Measurements from ENCODE around the gene SH3YL1. TPM values are rescaled to one million over a fixed set of nuclear protein-coding genes. Genes with fewer than 3 reads are reported as not detected.

Gene SH3YL1
- total and polyA plus RNA-seq, 4 donors: 6.4 to 19.2 (median 13.9) TPM

- Histone ChIP-seq H3K4me3 (ENCODE audit: low read depth in 1 of 3, low read length in 3 of 3) (no peak overlapping the region), H3K27me3 (ENCODE audit: control insufficient read depth in 4 of 4, insufficient read depth in 4 of 4, low read length in 3 of 4) (no peaks in the 10 kb centered on the region), H3K27ac (ENCODE audit: low read depth in 1 of 2, low read length in 2 of 2) (no peak overlapping the region), H3K9ac (ENCODE audit: low read depth in 1 of 2, low read length in 2 of 2) (no peak overlapping the region), H3K36me3 (ENCODE audit: control insufficient read depth in 4 of 4, insufficient read depth in 3 of 4, low read depth in 1 of 4, low read length in 3 of 4) (no peaks in the 10 kb centered on the region), H3K9me3 (ENCODE audit: control insufficient read depth in 4 of 4, low read length in 3 of 4) (no peaks in the 10 kb centered on the region), H3K4me1 (ENCODE audit: control insufficient read depth in 4 of 4, insufficient read depth in 4 of 4, low read length in 3 of 4) (no peaks in the 10 kb centered on the region)
- WGBS: 94% methylated on average over 7 of the region's 7 CpGs
- DNase-seq (ENCODE audit: low spot score): no peak
- TF ChIP-seq ZBTB33 (IDR thresholded peaks at IDR 0.05) (no peak), NR2F2 (IDR thresholded peaks at IDR 0.05) (no peak), JUND (IDR thresholded peaks at IDR 0.05) (no peak), HNF4G (IDR thresholded peaks at IDR 0.05) (no peak), FOXA1 (IDR thresholded peaks at IDR 0.05) (no peak), TAF1 (conservative IDR thresholded peaks at IDR 0.05) (no peak), RAD21 (IDR thresholded peaks at IDR 0.05) (no peak), MAX (IDR thresholded peaks at IDR 0.05) (no peak), GABPA (IDR thresholded peaks at IDR 0.05 in 1 of 2, conservative IDR thresholded peaks at IDR 0.05 in 1 of 2) (no peak), FOXA2 (IDR thresholded peaks at IDR 0.05) (no peak), HNF4A (conservative IDR thresholded peaks at IDR 0.05) (no peak), SP1 (IDR thresholded peaks at IDR 0.05) (no peak), RXRA (IDR thresholded peaks at IDR 0.05) (no peak), YY1 (IDR thresholded peaks at IDR 0.05) (no peak), CTCF (IDR thresholded peaks at IDR 0.05; ENCODE audit: low read depth, low read length, missing input control) (no peak), ATF3 (IDR thresholded peaks at IDR 0.05) (no peak), REST (IDR thresholded peaks at IDR 0.05) (no peak), EGR1 (IDR thresholded peaks at IDR 0.05; ENCODE audit: low read depth in 2 of 2) (no peak)
Measured at GRCh38 chr2:254241-254640, 9.6 kb downstream of the SH3YL1 start.

All from liver (tissue), 9 donors.